Measurements from ENCODE around the gene SSBP3.
A peak's percentile ranks its signal among the peaks of the same experiment; 100 is the strongest.

SSBP3 gene

GRCh38 chr1:54331091-54331772 is 75.0 kb downstream of the SSBP3 start:
- Histone ChIP-seq H3K9me3 (ENCODE audit: insufficient read depth, low read length, severe bottlenecking) (no peaks in the 10 kb centered on the region), H3K36me3 (ENCODE audit: insufficient read depth, low read length) (peaks cover 51% of the 10 kb centered on the region), H4K20me1 (ENCODE audit: insufficient read depth, low read length) (peaks cover 93% of the 10 kb centered on the region), H3K4me1 (ENCODE audit: insufficient read depth, low read length) (no peaks in the 10 kb centered on the region), H3K4me2 (ENCODE audit: insufficient read depth, low read length) (no peak overlapping the region), H3K27me3 (ENCODE audit: insufficient read depth, low read length, poor library complexity) (no peaks in the 10 kb centered on the region), H3K79me2 (ENCODE audit: insufficient read depth, low read length) (peaks cover 96% of the 10 kb centered on the region), H3K9ac (ENCODE audit: low read depth, low read length) (no peak overlapping the region), H3K27ac (ENCODE audit: low read length) (peak overlapping the region; percentile 44), H3K4me3 (ENCODE audit: low read depth in 1 of 2, low read length in 2 of 2) (no peak overlapping the region), H2AFZ (ENCODE audit: low read depth, low read length) (no peak overlapping the region)
- DNase-seq (no peak), ATAC-seq (ENCODE audit: insufficient read depth, low read depth) (no peak)
- TF ChIP-seq CTCF (IDR thresholded peaks at IDR 0.05; ENCODE audit: borderline replicate concordance, extremely low read depth, low read length, poor library complexity, severe bottlenecking), result no peak
- TF ChIP-seq EZH2 (IDR thresholded peaks at IDR 0.05; ENCODE audit: borderline replicate concordance, low read depth, low read length, severe bottlenecking), result no peak

DNA sequence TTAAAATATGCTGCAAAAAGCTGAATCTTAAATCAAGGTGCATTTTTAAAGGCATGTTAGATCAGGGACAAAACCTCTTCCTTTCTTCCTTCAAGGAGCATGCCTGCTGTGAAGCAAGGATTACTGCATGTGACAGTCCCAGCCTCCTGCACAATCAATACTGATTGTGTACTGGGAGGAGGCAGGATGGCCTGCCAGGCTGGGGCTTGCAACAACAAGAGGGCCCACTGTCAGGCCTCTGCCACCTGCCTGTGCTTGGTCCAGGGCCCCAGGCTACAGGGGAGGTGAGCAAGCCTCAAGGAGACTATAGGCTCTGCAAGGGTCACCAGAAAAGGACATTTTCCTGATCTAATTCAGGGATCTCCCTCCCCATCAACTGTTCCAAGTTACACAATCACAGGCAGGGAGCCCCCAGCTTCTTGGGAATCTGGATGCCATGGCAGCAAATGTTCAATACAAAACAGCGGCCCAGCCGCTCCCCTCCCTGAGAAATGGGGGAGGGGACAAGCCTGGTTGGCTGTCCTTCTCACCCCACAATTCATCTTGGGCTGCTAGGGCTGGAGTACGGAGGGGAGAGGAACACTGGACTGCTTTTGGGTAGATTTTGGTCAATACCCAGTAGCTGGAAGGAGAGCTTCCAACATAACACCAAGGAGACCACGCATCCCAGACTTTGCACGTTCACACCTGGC is 76.7 kb downstream of the SSBP3 start:
- TF ChIP-seq EZH2 (IDR thresholded peaks at IDR 0.05; ENCODE audit: borderline replicate concordance, low read depth, low read length, severe bottlenecking) (no peak), CTCF (IDR thresholded peaks at IDR 0.05; ENCODE audit: borderline replicate concordance, extremely low read depth, low read length, poor library complexity, severe bottlenecking) (no peak)
- Histone ChIP-seq H2AFZ (ENCODE audit: low read depth, low read length) (no peak overlapping the region), H3K4me3 (ENCODE audit: low read depth in 1 of 2, low read length in 2 of 2) (no peak overlapping the region), H3K27me3 (ENCODE audit: insufficient read depth, low read length, poor library complexity) (no peaks in the 10 kb centered on the region), H3K4me2 (ENCODE audit: insufficient read depth, low read length) (no peak overlapping the region), H3K36me3 (ENCODE audit: insufficient read depth, low read length) (peaks cover 35% of the 10 kb centered on the region), H3K9ac (ENCODE audit: low read depth, low read length) (no peak overlapping the region), H3K27ac (ENCODE audit: low read length) (no peak overlapping the region), H3K79me2 (ENCODE audit: insufficient read depth, low read length) (peaks cover 95% of the 10 kb centered on the region), H3K4me1 (ENCODE audit: insufficient read depth, low read length) (no peaks in the 10 kb centered on the region), H3K9me3 (ENCODE audit: insufficient read depth, low read length, severe bottlenecking) (no peaks in the 10 kb centered on the region), H4K20me1 (ENCODE audit: insufficient read depth, low read length) (peaks cover 91% of the 10 kb centered on the region)
- no peak for DNase-seq
- ATAC-seq (ENCODE audit: insufficient read depth, low read depth), result no peak

DNA sequence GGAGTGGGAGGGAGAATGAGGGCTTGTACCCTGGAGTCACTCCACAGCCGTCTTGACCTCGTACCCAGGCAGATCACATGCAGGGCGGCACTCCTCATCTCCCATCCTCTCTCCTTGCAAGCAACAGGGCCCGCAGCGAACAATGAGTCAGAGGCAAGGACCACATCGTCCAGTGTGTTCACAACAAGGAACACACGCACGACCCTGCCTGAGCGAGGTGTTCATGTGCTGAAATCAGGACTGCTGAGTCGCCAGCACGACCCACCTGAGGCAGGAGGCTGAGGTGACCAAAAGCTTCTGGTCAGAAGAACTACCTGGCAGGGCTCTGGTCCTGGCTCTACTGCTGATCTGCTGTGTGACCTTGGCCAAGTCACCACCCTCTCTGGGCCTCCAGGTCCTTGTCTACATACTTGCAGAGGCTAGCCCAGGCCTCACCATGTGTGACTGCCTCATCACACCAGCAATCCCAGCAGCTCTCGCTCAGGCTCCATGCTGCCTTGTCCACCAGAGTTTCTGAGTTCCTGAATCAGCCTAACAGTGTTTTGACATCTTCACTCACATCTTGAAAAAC is 78.0 kb downstream of the SSBP3 start:
- TF ChIP-seq EZH2 (IDR thresholded peaks at IDR 0.05; ENCODE audit: borderline replicate concordance, low read depth, low read length, severe bottlenecking) (no peak), CTCF (IDR thresholded peaks at IDR 0.05; ENCODE audit: borderline replicate concordance, extremely low read depth, low read length, poor library complexity, severe bottlenecking) (no peak)
- no peak for ATAC-seq (ENCODE audit: insufficient read depth, low read depth)
- Histone ChIP-seq H4K20me1 (ENCODE audit: insufficient read depth, low read length) (peaks cover 97% of the 10 kb centered on the region), H3K36me3 (ENCODE audit: insufficient read depth, low read length) (peaks cover 27% of the 10 kb centered on the region), H3K9me3 (ENCODE audit: insufficient read depth, low read length, severe bottlenecking) (no peaks in the 10 kb centered on the region), H3K79me2 (ENCODE audit: insufficient read depth, low read length) (peaks cover 98% of the 10 kb centered on the region), H3K4me2 (ENCODE audit: insufficient read depth, low read length) (no peak overlapping the region), H3K4me3 (ENCODE audit: low read depth in 1 of 2, low read length in 2 of 2) (no peak overlapping the region), H3K9ac (ENCODE audit: low read depth, low read length) (no peak overlapping the region), H3K4me1 (ENCODE audit: insufficient read depth, low read length) (no peaks in the 10 kb centered on the region), H3K27ac (ENCODE audit: low read length) (no peak overlapping the region), H2AFZ (ENCODE audit: low read depth, low read length) (no peak overlapping the region), H3K27me3 (ENCODE audit: insufficient read depth, low read length, poor library complexity) (no peaks in the 10 kb centered on the region)
- DNase-seq, result no peak

Measured in DND-41 (cell line).